Measurements from ENCODE around the gene PHF21B.

GRCh38 chr22:44932493-44932892, 77.3 kb downstream of the PHF21B start:
- TF ChIP-seq POLR2A (IDR thresholded peaks at IDR 0.05): no peak
- TF ChIP-seq, protein P1, sequence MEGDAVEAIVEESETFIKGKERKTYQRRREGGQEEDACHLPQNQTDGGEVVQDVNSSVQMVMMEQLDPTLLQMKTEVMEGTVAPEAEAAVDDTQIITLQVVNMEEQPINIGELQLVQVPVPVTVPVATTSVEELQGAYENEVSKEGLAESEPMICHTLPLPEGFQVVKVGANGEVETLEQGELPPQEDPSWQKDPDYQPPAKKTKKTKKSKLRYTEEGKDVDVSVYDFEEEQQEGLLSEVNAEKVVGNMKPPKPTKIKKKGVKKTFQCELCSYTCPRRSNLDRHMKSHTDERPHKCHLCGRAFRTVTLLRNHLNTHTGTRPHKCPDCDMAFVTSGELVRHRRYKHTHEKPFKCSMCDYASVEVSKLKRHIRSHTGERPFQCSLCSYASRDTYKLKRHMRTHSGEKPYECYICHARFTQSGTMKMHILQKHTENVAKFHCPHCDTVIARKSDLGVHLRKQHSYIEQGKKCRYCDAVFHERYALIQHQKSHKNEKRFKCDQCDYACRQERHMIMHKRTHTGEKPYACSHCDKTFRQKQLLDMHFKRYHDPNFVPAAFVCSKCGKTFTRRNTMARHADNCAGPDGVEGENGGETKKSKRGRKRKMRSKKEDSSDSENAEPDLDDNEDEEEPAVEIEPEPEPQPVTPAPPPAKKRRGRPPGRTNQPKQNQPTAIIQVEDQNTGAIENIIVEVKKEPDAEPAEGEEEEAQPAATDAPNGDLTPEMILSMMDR (IDR thresholded peaks at IDR 0.05): no peak
